Endothelial cell of coronary artery (primary cell): ENCODE results near the gene ARHGAP6. TPM values are rescaled to one million over a fixed set of nuclear protein-coding genes. Genes with fewer than 3 reads are reported as not detected.

Experiments
- total RNA-seq: library from RNA; depleted of rRNA; stranded (reverse); fragments of >200 nt; gene quantifications from 2 replicates; pipeline ENCODE4 v1.2.3, GENCODE V29; 2014

The ARHGAP6 gene
- 0.36 and 0.47 TPM in 2 replicates for total RNA-seq

GRCh38 chrX:11665168-11666111 lies at the start of gene ARHGAP6:
Gene ARHGAP6, minus strand, starts transcription at chrX:11665920. Its CDS starts 1,092 bp downstream, at chrX:11664828.

DNA sequence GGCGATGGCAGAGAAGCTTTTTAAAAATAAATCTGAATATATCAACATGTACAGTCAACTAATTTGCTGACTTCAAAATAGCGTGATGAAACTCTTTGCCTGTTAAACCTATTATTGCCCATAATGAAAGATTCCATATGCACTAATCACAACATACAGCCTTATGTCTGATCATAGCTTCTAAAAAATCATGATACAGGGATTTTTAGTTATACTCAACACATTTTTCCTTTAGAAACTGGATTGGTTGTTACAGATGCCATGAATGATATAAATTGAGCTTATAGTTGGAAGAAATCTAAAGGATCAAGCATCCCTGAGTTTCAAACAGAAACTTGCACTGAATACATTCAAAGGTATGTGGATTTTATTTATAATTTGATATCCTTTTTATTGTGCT lies 372.6 kb downstream of the ARHGAP6 start, which contains the start of gene AMELX:
Gene AMELX (plus strand): TSS at position 301 of the 400 bp plus-strand sequence. CDS start 1,376 bp downstream, outside the sequence.

DNA sequence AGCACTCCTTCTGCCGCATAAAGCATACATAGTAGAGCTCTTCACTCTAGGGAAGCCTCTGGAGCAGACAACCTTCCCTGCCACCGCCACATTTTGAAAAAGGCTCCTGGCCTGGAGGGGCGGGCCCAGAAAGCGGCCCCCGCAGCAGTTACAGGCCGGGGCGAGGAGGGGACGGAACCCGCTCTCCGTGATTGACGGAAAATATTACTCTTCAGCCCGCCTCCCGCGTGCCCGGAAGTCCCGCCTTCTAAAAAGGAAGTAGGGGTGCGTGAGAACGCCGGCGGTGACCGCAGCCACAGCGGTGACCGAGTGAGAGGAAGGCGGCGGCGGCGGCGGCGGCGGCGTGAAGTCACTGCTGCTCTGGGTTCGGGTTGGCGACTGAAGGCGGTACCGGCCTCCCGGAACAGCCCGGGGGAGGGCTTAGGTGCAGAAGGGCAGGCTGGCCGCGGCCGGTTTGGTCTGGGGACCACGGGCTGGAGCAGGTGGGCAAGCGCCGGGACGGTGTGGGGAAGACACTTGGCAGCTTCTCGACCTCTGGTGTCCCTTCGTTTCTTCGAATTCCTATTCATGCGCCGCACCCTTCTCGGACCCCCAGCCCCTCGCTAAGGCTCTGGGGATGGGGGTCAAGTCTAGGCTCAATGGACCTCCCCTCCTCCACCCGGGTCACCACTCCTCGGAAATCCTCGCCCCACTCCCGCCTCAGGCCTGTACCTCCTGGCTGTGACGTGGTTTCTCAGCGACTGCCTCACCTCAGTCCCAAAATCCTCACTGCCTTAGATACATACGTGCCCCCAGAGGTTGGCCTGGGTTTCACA lies 554.5 kb downstream of the ARHGAP6 start, which contains the start of gene HCCS:
Gene HCCS (plus strand): TSS at position 296 of the 815 bp plus-strand sequence. CDS start 729 bp downstream, outside the sequence.

Other genes starting within 250 kb of the ARHGAP6 start
- gene MSL3, start 92.3 kb upstream of the ARHGAP6 start, total RNA-seq = 39.1 and 51.1 TPM in 2 replicates